Astrocyte (in vitro differentiated cells and primary cell): ENCODE measurements around the gene HBA2. TPM values are rescaled to one million over a fixed set of nuclear protein-coding genes. Genes with fewer than 3 reads are reported as not detected.
"Not testable (repeated sequence)": the region's sequence is repeated elsewhere in the genome, so short reads cannot be mapped to it uniquely, and the experiment has no call there.

Experiments used
- DNase-seq: peaks from one replicate; pipeline ENCODE4 v3.0.0-alpha.2; 2010; ENCODE audit warnings: low read depth
- FAIRE-seq: peaks from 2 replicates; lab custom pipeline; 2011; peaks lifted over from hg19 to GRCh38; lab: Jason Lieb, UNC
- H2AFZ ChIP-seq: 2 replicates; pipeline ENCODE4 v1.6.0; 2012; ENCODE audit warnings: low read depth, low read length, inconsistent platforms
- H3K27ac ChIP-seq: 2 replicates; pipeline ENCODE4 v1.5.1; 2011; ENCODE audit warnings: low read depth, low read length, inconsistent platforms
- H3K27me3 ChIP-seq: 2 replicates; pipeline ENCODE4 v1.6.0; 2011; ENCODE audit warnings: low read length, inconsistent platforms; ENCODE audit not compliant: insufficient read depth
- H3K36me3 ChIP-seq: 2 replicates; pipeline ENCODE4 v1.5.1; 2011; ENCODE audit warnings: low read length, inconsistent platforms; ENCODE audit not compliant: insufficient read depth
- H3K4me1 ChIP-seq: 2 replicates; pipeline ENCODE4 v1.5.1; 2011; ENCODE audit warnings: low read length, inconsistent platforms; ENCODE audit not compliant: insufficient read depth
- H3K4me2 ChIP-seq: 2 replicates; pipeline ENCODE4 v1.6.0; 2012; ENCODE audit warnings: low read length, inconsistent platforms
- H3K4me3 ChIP-seq: 2 replicates; pipeline ENCODE4 v1.5.1; 2011; ENCODE audit warnings: low read depth, mild to moderate bottlenecking, low read length, inconsistent platforms; ENCODE audit not compliant: insufficient read depth
- H3K79me2 ChIP-seq: 2 replicates; pipeline ENCODE4 v1.6.0; 2012; ENCODE audit warnings: mild to moderate bottlenecking, low read length, inconsistent platforms; ENCODE audit not compliant: insufficient read depth
- H3K9ac ChIP-seq: 2 replicates; pipeline ENCODE4 v1.6.0; 2012; ENCODE audit warnings: mild to moderate bottlenecking, low read length, inconsistent platforms
- H3K9me3 ChIP-seq: 2 replicates; pipeline ENCODE4 v1.5.1; 2012; ENCODE audit warnings: low read depth, mild to moderate bottlenecking, low read length, inconsistent platforms; ENCODE audit not compliant: insufficient read depth
- H4K20me1 ChIP-seq: 2 replicates; pipeline ENCODE4 v1.6.0; 2012; ENCODE audit warnings: low read length, inconsistent platforms; ENCODE audit not compliant: insufficient read depth
- H3K27ac Mint-ChIP-seq: one replicate; pipeline ENCODE4 v1.8.0; 2021; ENCODE audit warnings: mild to moderate bottlenecking, mixed read lengths; ENCODE audit not compliant: unreplicated experiment
- H3K27me3 Mint-ChIP-seq: one replicate; pipeline ENCODE4 v1.8.0; 2021; ENCODE audit warnings: low read depth, mixed read lengths; ENCODE audit not compliant: unreplicated experiment
- H3K36me3 Mint-ChIP-seq: one replicate; pipeline ENCODE4 v1.8.0; 2021; ENCODE audit warnings: low read depth, mixed read lengths; ENCODE audit not compliant: unreplicated experiment
- H3K4me1 Mint-ChIP-seq: one replicate; pipeline ENCODE4 v1.8.0; 2021; ENCODE audit warnings: low read depth, mixed read lengths; ENCODE audit not compliant: unreplicated experiment
- H3K4me3 Mint-ChIP-seq: one replicate; pipeline ENCODE4 v1.8.0; 2021; ENCODE audit warnings: mild to moderate bottlenecking, moderate library complexity, mixed read lengths; ENCODE audit not compliant: unreplicated experiment
- H3K9me3 Mint-ChIP-seq: one replicate; pipeline ENCODE4 v1.8.0; 2021; ENCODE audit warnings: mild to moderate bottlenecking, mixed read lengths; ENCODE audit not compliant: unreplicated experiment
- CTCF ChIP-seq: IDR thresholded peaks from 2 replicates; pipeline ENCODE4 v1.5.1; 2011; ENCODE audit warnings: low read depth, mild to moderate bottlenecking, inconsistent platforms, low read length, moderate library complexity; ENCODE audit not compliant: insufficient read depth
- EZH2 ChIP-seq: IDR thresholded peaks from 2 replicates; pipeline ENCODE4 v1.6.1; 2012; ENCODE audit warnings: mild to moderate bottlenecking, low read length, inconsistent platforms; ENCODE audit not compliant: insufficient read depth
- total RNA-seq: library from RNA; stranded (reverse); gene quantifications from 2 replicates; pipeline ENCODE4 v1.2.1, GENCODE V29; 2021

The HBA2 gene
- total RNA-seq, 1 donor from 2014 or later: 1.4 TPM

- H2AFZ ChIP-seq: no peak overlapping the region
- no peak for FAIRE-seq
- no peaks in the 10 kb centered on the region for H3K4me1 Mint-ChIP-seq
- H3K27me3 Mint-ChIP-seq: peaks cover 46% of the 10 kb centered on the region
- H3K27ac Mint-ChIP-seq: no peak overlapping the region
- H3K9me3 Mint-ChIP-seq: peaks cover 7% of the 10 kb centered on the region
- no peak for TF ChIP-seq EZH2
- no peak for TF ChIP-seq CTCF
- peaks cover 2% of the 10 kb centered on the region for H3K9me3 ChIP-seq
- no peak overlapping the region for H3K9ac ChIP-seq
- no peaks in the 10 kb centered on the region for H3K36me3 ChIP-seq
- no peaks in the 10 kb centered on the region for H3K36me3 Mint-ChIP-seq
- H3K79me2 ChIP-seq: no peaks in the 10 kb centered on the region
- peaks cover 35% of the 10 kb centered on the region for H3K27me3 ChIP-seq
- no peak overlapping the region for H3K4me3 Mint-ChIP-seq
- H3K27ac ChIP-seq: no peak overlapping the region
- DNase-seq: no peak
- H4K20me1 ChIP-seq: no peaks in the 10 kb centered on the region
- peaks cover 6% of the 10 kb centered on the region for H3K4me1 ChIP-seq
- no peak overlapping the region for H3K4me2 ChIP-seq
- no peak overlapping the region for H3K4me3 ChIP-seq
Observed at GRCh38 chr16:162271-162991, 10.2 kb upstream of the HBA2 start.

GRCh38 chr16:163139-163538 is 9.5 kb upstream of the HBA2 start:
- H3K4me3 Mint-ChIP-seq, H3K27ac ChIP-seq, H3K4me1 Mint-ChIP-seq, H3K79me2 ChIP-seq, H3K36me3 Mint-ChIP-seq, H3K27ac Mint-ChIP-seq, H3K9me3 Mint-ChIP-seq, FAIRE-seq, H3K36me3 ChIP-seq, H3K9me3 ChIP-seq, DNase-seq, H3K4me3 ChIP-seq, H2AFZ ChIP-seq, H3K4me1 ChIP-seq, H3K4me2 ChIP-seq, H4K20me1 ChIP-seq, H3K9ac ChIP-seq: not testable (repeated sequence)
- H3K27me3 ChIP-seq: peaks cover 37% of the 10 kb centered on the region
- H3K27me3 Mint-ChIP-seq: peaks cover 44% of the 10 kb centered on the region

- H3K4me1 ChIP-seq, H4K20me1 ChIP-seq, H3K9me3 ChIP-seq, H3K27ac Mint-ChIP-seq, H3K4me1 Mint-ChIP-seq, DNase-seq, H2AFZ ChIP-seq, H3K36me3 Mint-ChIP-seq, H3K9ac ChIP-seq, H3K27ac ChIP-seq, H3K36me3 ChIP-seq, H3K9me3 Mint-ChIP-seq, H3K4me3 Mint-ChIP-seq, FAIRE-seq, H3K4me3 ChIP-seq, H3K4me2 ChIP-seq, H3K79me2 ChIP-seq: not testable (repeated sequence)
- peaks cover 37% of the 10 kb centered on the region for H3K27me3 ChIP-seq
- H3K27me3 Mint-ChIP-seq: peaks cover 46% of the 10 kb centered on the region
Observed at GRCh38 chr16:163696-164095, 9.0 kb upstream of the HBA2 start.

- not testable (repeated sequence) for H3K9me3 Mint-ChIP-seq, H3K9ac ChIP-seq, FAIRE-seq, H2AFZ ChIP-seq, H3K36me3 Mint-ChIP-seq, H4K20me1 ChIP-seq, H3K27ac ChIP-seq, H3K36me3 ChIP-seq, H3K27ac Mint-ChIP-seq, H3K4me3 Mint-ChIP-seq, H3K4me2 ChIP-seq, H3K4me3 ChIP-seq, H3K9me3 ChIP-seq, H3K79me2 ChIP-seq, H3K4me1 Mint-ChIP-seq, DNase-seq, H3K4me1 ChIP-seq
- H3K27me3 ChIP-seq: peaks cover 41% of the 10 kb centered on the region
- peaks cover 47% of the 10 kb centered on the region for H3K27me3 Mint-ChIP-seq
Observed at GRCh38 chr16:164134-164823, 8.4 kb upstream of the HBA2 start.
